HG03442 (cell line): ENCODE data around the gene ST6GALNAC3.
"Not testable (repeated sequence)": the region's sequence is repeated elsewhere in the genome, so short reads cannot be mapped to it uniquely, and the experiment has no call there.

ENCODE experiments used
- ATAC-seq: cut with Tn5 transposase; IDR thresholded peaks from one replicate; pipeline ENCODE4 v1.9.1; 2021; ENCODE audit warnings: mild to moderate bottlenecking, moderate library complexity; ENCODE audit not compliant: unreplicated experiment

Gene ST6GALNAC3

GRCh38 chr1:76070538-76070937, 4.0 kb upstream of the ST6GALNAC3 start:
- ATAC-seq: no peak

GRCh38 chr1:76073481-76073880, 1.1 kb upstream of the ST6GALNAC3 start:
- ATAC-seq: no peak

GRCh38 chr1:76075188-76075489, 593 bp downstream of the ST6GALNAC3 start:
- ATAC-seq: no peak

GRCh38 chr1:76075877-76076276, 1.3 kb downstream of the ST6GALNAC3 start:
- ATAC-seq: no peak

- ATAC-seq: no peak
These were observed 5.1 kb downstream of the ST6GALNAC3 start for GRCh38 chr1:76079475-76080227.

GRCh38 chr1:76080552-76081079, 6.1 kb downstream of the ST6GALNAC3 start:
- ATAC-seq: no peak

- no peak for ATAC-seq
These were observed 7.5 kb downstream of the ST6GALNAC3 start for GRCh38 chr1:76082062-76082461.

- no peak for ATAC-seq
These were observed 8.6 kb downstream of the ST6GALNAC3 start for GRCh38 chr1:76083189-76083588.

- ATAC-seq: no peak
These were observed 9.6 kb downstream of the ST6GALNAC3 start for GRCh38 chr1:76084029-76084627.

- ATAC-seq: no peak
These were observed 10.1 kb downstream of the ST6GALNAC3 start for GRCh38 chr1:76084685-76085084.

- ATAC-seq: no peak
These were observed 11.6 kb downstream of the ST6GALNAC3 start for GRCh38 chr1:76086109-76086508.

GRCh38 chr1:76086597-76086996, 12.1 kb downstream of the ST6GALNAC3 start:
- ATAC-seq: no peak

- ATAC-seq: no peak
These were observed 16.0 kb downstream of the ST6GALNAC3 start for GRCh38 chr1:76090283-76091203.

GRCh38 chr1:76092812-76093211, 18.3 kb downstream of the ST6GALNAC3 start:
- ATAC-seq: no peak

GRCh38 chr1:76093522-76094312, 19.2 kb downstream of the ST6GALNAC3 start:
- no peak for ATAC-seq

GRCh38 chr1:76095802-76096201, 21.3 kb downstream of the ST6GALNAC3 start:
- ATAC-seq: no peak

GRCh38 chr1:76097064-76097463, 22.5 kb downstream of the ST6GALNAC3 start:
- not testable (repeated sequence) for ATAC-seq

GRCh38 chr1:76098845-76099244, 24.3 kb downstream of the ST6GALNAC3 start:
- no peak for ATAC-seq

GRCh38 chr1:76101548-76101947, 27.0 kb downstream of the ST6GALNAC3 start:
- ATAC-seq: no peak

GRCh38 chr1:76102046-76102445, 27.5 kb downstream of the ST6GALNAC3 start:
- no peak for ATAC-seq

- no peak for ATAC-seq
These were observed 28.5 kb downstream of the ST6GALNAC3 start for GRCh38 chr1:76103034-76103433.
